Lung microvascular endothelial cell (primary cell): ENCODE results near the gene GLDC. TPM values are rescaled to one million over a fixed set of nuclear protein-coding genes. Genes with fewer than 3 reads are reported as not detected.

Experiments
- DNase-seq, 2 donors: peaks; one replicate each; pipeline versions ENCODE4 v3.0.0 to v3.0.0-alpha.2; 2010; ENCODE audit warnings: low read depth in 2 of 2
- total RNA-seq: library from RNA; depleted of rRNA; stranded (reverse); fragments of >200 nt; gene quantifications from 2 replicates; pipeline ENCODE4 v1.2.1, GENCODE V29; 2014

Gene GLDC
- total RNA-seq, 1 donor from 2014 or later: 1.8 TPM

DNA sequence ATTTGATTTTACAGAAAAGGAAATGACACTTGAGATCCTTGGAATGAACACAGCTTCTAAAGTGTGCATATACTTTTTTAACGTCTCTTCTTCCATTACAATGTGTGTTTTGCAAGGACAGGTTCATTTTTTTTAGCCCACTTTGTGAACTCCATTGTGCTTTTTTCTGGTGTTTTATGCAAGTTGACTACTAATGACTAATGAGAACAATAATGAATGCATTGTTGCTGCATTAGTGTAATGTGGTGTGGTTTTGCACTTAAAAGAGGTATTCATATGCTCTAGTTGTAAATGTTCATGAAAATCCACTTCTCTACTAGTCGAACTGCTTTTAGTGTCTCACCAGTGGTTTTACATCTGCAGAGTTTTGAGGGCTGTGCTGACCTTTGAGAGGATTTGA is 139.0 kb downstream of the GLDC start:
- DNase-seq: no peak

DNA sequence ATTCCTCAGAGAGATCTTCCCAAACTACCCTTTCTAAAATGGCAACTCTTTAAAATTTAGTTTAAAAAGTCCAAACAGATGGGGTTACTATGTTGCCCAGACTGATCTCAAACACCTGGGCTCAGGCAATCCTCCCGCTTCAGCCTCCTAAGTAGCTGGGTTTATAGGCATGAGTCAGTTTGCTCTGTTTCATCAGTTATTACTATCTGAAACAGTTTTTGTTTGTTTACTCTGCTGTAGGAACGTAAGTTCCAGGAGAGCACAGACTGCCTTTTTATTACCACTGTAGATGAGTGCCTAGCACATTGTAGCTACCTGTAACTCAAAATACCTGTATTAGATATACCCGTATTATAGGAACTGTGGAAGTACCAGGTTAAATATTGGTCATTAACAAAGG is 143.1 kb downstream of the GLDC start:
- DNase-seq: no peak

DNA sequence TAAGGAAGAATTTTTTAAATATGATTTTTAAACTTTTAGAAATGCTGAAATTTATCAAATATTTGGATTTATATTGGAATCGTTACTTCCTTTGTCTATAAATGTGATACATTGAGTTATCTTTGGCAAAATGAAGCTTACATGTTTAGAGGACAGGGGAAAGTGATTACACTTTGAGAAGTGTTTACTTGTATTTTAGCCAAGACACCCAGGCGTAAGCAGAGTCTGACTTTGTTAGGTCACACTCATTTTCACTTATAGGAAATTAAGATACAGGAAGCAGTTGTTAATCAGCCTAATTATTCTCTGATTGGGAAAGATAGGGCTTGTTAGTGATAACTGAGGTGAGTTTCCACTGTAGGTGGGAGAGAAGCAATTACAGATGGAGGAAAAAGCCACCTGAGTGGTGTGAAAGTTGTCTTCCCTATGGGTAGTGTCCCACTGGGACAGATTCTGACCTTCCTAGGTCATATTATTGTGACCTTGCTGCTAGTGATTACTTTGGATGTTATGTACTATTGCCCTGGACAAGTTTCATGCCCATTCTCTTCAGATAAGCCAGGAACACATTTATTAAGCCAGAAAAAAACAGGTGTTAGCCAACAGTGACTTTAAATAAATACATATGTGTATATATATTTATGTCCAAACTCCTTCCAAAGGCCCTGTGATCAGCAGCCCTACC is 143.9 kb downstream of the GLDC start:
- DNase-seq: no peak

DNA sequence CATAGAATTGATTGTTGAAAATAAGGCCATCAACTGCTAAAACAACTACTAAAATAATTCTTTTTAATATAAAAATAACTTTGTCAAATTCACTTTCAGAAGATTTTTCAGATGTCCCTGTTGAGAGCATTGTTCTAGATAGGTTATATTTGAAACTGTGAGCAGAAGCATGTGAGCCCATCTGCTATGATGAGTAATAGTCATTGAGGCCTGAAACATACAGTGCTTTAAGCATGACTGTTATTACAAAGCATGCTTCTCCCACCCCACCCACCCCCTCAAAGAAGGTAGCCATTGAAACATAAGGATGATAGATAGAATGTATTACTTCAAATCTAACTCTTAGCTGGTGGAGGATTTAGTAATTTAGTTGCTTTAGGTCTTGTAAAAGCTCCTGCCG is 146.5 kb downstream of the GLDC start:
- DNase-seq: peak in 1 of 2 donors; percentile 26

DNA sequence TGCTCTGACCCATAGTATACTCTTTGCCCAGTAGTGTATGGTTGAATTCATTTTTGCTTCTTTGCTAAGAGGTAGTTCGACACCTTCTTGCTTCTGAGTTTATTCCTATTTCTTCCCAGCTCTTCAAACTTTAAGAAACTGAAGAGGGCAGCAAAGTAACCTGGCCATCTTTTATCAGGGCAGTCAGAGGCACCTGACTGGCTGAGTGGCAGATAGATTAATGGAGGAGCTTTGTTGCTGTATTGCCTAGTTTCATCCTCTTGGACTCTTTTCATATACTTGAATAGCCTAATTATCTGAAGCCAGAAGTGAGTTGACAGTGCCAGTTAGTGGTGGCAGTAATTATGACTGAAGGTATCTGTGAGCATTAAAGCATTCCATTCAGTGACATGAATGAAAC is 150.1 kb downstream of the GLDC start:
- peak in 1 of 2 donors; percentile 2 for DNase-seq

DNA sequence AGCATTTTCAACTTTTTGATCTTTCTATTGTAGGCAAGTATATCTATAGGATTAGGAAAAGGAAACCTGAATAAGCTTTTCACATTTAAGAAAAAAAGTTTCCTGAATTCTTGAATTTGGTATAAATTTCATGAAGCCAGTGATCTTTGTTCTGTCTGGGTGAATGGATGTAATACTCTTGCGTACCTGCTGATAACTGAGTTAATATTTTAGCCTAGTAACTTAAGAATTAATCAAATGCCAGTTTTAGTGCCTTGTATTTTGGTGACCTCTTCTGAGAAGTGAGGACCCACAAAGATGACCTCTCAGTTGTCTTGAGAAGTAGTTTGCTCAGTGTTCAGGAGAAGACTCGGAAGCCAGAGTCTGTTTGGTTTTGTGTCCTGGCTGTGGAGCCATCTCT is 154.7 kb downstream of the GLDC start:
- no peak for DNase-seq

DNA sequence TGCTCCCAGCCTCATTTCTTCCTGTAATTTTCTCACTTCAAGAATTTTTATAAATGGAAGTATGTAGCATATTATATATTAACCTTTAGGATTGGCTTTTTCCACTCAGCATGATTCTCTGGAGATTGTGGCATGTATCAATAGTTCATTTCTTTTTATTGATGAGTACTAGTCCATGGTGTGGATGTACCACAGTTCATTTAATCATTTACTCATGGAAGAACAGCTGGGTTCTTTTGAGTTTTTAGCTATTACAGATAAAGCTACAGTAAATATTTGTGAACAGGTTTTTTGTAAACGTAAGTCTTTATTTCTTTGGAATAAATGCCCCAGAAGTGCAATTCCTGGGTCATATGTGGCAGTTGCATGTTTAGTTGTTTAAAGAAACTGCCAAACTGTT is 156.4 kb downstream of the GLDC start:
- DNase-seq: no peak

DNA sequence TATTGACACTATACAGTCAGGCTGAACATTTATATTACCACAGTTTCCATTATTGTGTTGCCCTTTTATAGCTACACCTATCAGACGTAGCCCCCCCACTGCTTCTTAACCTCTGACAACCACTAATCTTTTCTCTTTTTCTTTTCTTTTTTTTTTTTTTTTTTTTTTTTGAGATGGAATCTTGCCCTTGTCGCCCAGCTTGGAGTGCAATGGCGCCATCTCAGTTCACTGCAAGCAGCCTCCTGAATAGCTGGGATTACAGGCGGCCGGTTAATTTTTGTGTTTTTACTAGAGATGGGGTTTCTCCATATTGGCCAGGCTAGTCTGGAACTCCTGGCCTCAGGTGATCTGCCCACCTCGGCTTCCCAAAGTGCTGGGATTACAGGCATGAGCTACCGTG is 157.1 kb downstream of the GLDC start:
- DNase-seq: no peak

DNA sequence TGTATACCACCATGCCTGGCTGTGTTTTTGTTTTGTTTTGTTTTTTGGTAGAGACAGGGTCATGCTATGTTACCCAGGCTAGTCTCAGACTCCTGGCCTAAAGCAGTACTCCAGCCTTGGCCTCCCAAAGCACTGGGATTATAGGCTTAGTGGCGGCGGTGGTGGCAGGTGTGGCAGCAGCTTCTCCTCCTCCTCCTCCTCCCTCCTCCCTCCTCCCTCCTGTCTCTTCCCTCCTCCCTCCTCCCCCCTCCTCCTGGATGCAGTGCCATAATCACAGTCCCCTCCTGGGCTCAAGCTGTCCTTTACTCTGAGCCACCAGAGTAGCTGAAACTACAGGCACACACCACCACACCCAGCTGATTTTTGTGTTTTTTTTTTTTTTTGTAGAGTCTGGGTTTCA is 161.3 kb downstream of the GLDC start:
- DNase-seq: no peak

Other genes with a start within 250 kb of the GLDC start
- gene UHRF2, start 232.5 kb downstream of the GLDC start, total RNA-seq: 37.7 and 61.1 TPM in 2 replicates
- 13.5 and 19.2 TPM in 2 replicates for gene KDM4C, start 112.2 kb upstream of the GLDC start, total RNA-seq